ENCODE data around the gene EXOC7.
A peak's percentile ranks its signal among the peaks of the same experiment; 100 is the strongest.
"Not testable (repeated sequence)": the region's sequence is repeated elsewhere in the genome, so short reads cannot be mapped to it uniquely, and the experiment has no call there.

The EXOC7 gene

DNA sequence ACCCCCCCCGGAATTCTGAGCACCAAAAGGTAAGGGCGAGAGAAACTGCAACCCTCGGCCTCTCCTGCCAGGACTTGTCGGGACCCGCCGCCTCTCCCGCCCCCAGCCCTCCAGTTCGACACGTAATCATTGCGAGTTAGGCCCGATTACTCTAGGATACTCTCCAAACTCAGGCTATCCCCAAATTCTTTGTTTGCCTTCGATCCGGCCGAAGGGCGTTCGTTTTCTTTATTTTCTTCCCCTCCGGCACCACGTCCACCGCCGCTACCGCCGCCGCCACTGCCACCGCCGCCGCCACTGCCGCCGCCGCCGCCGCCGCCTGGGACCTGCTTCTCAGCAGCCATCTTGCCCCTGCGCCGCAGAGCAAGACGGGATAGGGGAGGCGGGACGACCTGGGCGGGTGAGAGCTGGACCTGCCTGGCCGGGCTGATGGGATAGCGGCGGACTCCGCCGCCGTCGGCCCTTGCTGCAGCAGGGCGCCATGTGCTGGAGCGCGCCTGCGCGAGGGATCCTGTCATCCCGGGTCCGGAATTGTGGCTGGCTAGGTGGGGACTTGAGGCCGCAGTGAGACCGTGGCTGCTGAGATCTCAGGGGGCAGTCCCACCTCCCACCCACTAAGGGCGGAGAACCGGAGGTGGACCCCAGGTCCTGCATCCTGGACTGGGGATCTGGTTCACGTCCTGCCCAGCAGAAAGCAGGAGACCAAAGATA lies 31.3 kb downstream of the EXOC7 start, which contains the start of gene SRP68:
TSS of gene SRP68 (minus strand) at position 370 of the 711 bp plus-strand sequence. CDS start at position 344, 26 bp downstream.
- peak; percentile 53 to 95 (median 91) for DNase-seq

DNA sequence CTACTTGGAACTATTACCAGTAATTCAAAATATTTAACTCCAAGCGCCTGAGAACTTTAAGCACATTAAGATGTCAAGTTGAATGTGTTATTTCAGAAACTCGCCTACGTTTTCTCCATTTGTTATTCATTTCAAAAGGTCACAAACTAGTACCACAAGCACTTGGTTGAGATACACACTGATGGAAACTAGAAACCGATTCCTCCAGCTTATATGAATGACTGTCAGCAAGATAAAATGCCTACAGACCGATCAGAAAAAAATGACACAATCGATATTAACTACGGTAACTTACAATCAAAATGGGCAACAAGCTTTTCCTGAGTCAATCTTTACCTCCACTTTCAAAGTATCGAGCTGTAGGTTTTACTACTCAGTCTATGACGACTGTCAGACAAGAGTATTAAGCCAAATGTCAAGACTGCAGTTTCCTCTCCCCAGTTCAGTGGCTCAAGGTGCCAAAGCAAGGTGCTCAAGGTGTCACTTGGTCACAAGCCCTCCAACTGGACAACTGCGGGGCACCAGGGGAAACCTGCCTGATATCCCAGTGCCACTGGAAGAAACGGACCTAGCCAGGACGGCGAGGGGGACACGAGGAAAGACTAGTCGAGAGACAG lies 31.9 kb downstream of the EXOC7 start:
- no peak for DNase-seq

DNA sequence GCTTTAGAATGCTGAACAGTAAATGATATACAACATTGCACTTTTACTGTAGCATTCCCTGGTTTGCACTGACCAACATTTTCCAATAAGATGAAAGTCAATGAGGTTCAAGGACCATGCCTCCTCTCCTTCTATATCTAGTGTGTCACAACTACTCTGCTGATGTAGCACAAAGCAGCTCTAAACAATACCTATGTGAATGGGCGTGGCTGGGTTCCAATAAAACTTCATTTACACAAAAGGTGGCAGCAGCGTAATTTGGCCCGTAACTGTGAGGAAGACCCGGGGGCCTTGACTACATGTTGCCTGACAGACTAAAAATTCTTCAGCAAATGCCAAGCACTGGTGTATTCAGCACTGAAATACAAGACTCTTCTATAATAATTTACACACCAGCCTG lies 37.8 kb downstream of the EXOC7 start:
- no peak for DNase-seq

DNA sequence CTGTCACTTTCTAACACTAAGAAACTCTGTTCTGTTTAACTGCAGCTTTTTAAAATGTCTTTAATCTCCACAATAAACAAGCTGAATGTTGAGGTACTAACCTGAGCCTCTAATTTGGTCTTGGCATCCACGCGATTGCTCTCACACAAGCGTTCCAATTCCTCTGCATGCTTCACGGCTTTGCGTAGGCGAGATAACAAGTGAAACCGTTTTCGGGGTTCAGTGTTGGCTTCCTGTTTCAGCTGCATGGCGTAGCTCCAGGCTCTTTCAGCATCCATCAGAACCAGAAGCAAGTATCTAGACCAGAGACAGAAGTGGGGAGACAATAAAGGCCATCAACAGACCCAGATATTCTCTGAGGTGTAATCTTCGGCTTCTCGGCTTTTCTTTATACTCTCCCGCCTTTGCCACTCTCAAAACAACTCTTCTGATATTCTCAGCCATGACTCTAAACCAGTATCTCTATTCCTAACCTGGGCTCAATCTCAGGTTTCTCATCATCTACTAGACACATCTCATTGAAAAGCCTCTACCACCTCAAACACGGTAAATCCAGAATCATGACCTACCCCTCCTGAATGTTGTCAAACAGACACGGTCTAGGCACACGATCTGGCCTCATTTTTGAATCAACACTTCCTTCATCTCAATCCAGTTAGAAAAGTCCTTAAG lies 39.6 kb downstream of the EXOC7 start:
- DNase-seq, result no peak

DNA sequence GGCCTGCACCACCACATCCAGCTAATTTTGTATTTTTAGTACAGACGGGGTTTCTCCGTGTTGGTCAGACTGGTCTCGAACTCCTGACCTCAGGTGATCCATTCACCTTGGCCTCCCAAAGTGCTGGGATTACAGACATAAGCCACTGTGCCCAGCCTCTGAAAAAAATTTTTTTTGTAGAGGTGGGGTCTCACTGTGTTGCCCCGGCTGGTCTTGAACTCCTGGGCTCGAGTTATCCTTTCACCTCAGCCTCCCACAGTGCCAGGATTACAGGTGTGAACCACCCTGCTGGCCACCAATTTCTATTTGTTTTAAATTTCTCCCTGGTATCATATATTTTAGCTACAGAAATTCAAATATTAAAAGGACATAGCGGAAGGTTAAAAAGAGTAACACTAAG lies 45.3 kb downstream of the EXOC7 start:
- DNase-seq, result not testable (repeated sequence)

DNA sequence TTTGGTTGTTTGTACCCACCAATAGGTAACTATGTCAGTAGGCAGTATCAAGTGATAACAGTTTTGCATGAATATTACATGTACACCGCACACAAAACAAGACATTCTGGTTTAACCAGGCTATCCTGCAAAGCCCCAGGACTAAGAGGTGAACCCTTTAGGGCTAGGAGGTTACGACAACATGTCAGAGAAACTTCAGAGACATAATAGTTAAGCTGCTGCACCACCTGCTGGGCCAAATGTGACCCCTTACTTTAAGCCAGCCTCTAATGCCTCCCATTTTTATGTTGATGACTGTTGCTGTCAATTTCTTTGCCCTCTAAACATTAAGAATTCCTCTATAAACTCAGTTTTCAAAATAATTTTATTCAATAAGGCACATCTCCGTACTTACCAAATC lies 46.7 kb downstream of the EXOC7 start:
- no peak for DNase-seq

DNA sequence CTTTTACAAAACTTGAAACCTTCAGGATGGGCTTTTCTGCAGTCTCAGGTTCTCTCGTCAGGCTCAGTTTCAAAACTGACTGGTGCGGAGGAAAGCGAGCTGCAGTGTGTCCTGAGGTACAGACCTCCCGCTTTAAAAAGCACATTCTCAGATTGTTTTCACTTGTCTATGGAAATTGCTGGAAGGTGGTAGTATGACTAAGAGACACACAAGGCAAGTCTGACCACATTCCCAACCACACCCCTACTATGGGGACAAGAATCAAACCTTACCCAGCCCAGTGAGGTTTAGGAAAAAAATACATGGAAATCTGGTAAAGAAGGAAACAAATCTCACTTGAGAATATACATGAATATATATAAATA lies 49.5 kb downstream of the EXOC7 start:
- DNase-seq, result no peak

DNA sequence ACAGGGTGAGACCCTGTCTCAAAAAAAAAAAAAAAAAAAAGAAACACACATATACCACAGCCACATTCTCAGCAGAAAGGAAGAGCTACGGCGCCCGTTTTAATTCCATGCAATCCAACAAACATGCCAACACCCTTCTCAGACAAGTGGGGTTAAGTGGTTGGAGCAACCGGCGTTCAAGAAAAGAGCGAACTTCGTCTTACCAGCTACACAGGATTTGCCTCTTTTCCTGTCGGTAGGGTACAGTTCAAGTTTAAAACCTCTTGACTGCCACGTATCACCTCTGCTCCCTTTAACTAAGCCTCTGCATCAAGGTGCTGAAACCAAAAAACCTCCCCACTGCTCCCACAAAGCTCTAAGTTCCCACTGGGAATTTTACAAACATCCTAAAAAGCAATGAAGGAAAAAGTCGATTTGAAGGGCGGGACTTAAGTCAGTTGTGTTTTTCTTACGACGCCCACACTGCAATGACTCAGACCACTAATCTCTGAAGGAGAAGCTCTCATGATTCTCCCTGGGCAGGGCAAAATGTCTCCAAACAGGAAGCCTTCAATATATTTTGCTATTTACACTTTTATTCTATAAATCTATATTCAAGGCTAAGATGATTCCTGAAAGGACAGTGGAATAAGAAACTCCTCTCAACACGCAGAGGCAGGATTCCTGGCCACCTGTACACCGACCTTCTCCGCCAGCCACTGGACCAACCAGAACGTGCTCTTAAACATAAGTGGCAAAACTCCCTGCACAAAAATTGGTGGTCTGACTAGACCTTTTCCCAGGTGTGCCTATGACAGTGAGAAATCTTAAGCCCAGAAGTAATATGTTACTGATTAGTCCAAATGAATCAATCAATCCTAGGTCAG lies 50.1 kb downstream of the EXOC7 start:
- DNase-seq, result no peak

DNA sequence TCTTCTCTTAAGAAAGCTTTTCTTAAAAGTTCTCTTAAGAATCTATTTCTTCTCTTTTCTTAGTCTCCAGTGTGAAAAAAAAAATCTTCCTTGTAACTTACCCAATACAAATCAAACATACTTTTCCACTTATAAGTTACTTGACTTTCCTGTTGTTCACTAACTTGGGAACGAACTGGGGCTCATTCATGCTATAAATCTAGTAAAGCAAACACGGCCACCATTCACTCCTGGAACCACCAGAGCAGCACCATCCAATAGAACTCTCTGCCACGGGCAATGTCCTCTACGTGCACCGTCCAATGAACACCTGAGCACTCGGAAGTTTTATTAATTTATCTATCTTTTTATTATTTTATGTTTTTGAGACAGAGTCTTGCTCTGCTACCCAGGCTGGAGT lies 52.0 kb downstream of the EXOC7 start:
- DNase-seq, result no peak

DNA sequence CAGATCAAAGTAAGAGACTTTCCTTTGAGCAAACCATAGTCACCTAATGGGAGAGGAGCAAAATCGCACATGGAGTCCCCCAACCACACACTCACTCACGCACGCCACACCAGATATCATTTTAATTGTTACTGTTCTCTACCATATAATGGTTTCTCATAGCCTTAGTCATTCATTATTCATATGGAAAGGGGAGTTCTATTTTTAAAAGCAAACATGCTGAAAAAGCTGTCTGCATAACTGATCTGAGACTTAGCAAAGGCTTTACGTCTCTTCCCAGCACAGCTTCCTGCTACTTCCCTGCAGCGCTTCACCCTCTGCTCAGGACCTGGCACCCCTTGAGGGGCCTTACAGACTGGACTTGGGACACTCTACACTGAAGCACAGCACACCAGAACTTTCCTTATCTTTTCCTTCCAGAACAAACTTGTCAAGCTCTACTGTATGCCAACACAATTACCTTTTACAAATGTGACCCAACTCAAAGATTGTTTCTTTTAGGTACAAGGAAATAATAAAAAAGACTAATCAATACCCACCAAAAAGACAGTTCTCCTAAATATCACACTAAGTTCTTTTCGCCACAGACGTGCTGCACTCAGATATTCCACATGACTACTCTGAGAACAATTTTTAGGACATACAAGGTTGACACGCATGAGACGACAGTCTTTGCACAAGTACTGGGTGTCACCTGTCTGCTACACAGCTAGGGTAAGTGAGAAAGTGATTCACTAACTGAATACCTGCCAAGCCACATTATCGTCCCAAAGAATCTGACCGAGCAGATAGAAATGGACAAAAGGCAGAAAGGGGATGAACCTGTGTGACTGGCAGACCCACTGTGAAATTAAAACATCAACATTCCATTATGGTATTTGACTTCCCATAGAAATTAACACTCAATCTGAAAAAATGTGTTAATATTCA lies 52.8 kb downstream of the EXOC7 start:
- DNase-seq, result no peak

DNA sequence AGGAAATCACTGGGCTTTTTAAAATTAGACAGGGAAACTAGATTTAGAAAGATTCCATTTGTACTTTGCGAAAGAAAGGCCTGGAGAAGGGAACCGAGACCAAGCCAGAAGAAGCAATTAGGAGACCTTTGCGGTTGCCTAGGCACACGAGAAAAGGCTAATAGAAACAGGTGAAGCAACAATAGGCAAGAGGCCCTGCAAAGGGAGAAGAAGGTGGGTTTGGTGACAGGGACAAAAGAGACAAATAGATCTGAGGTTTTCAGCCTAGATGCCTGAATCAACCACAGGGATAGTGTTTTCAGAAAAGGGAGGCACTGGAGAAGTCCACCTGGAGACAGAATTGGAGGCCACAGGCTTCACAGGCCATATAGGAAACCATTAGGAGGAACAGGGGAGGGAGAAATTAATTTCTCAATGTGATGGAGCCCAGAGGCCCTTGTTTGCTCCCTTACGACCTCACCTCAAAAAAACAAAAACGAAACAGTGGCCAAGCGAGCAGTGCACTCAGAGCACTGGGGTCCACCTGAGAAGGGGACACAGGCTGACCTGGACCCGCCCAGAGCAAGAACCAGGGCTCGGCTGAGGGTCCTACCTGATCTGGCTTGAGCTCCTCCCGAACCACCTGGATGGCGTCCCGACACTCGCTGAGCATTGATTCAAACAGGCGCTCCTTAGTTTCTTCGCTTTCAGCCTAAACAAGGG lies 53.6 kb downstream of the EXOC7 start:
- no peak for DNase-seq

DNA sequence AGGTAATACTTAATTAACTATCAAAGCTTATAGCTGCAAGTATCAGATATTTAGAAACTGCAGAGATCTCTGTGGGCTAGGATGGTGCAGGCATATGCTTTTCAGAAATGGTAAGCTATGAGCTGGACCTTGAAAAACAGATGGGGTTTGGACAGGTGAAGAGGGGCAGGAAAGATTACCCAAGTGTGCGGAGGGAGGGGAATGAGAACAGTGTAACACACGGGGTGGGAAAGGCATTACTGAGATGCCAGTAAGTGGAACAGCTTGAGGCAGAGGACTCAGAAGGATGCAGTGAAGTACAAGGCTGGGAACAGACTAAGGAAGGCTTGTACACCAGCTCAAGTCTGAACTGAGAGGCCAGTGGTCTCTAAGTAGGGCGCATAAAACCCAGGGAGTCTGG lies 54.3 kb downstream of the EXOC7 start:
- DNase-seq, result no peak

DNA sequence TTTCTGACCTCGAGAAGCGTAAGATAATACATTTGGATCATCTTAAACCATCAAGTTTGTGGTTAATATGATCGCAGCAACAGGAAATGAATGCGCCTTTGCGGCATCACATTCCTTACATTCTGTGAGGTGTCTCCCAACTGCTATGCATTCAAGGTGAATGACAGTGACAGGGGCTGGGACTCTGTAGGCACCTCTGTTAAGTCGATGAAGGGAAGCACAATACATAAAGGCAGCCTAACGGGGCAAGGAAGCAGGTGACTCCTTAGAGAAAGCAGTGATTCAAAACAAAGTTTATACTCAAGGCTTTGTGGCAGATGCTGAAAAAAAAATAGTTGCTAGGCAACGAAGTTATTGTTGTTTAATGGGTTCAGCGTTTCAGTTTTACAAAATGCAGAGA lies 54.9 kb downstream of the EXOC7 start:
- no peak for DNase-seq

DNA sequence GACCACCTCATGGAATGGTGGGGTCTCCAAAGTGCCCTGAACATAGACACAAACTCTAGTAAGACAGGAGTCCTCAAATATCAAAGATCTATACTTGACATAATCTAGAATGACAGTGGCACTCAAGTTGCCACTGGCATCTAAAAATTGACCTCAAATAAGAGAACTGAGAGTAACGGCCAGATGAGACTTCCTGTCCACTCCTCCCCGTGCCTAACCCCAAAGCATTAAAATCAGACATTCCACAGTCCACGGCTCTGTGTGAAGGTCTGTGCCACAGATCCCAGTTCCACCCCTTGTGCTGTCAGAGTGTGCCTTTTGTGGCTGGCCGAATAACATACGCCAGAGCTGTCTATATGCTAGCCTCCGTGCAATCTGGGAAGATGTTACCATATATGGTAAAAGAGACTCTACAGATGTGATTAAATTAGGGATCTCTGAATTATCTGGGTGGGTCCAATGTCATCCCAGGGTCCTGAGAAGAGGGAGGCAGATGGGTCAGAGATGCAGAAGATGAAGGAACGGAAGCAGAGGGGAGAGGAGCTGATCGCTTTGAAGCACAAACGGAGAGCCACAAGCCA lies 55.5 kb downstream of the EXOC7 start:
- DNase-seq, result no peak

DNA sequence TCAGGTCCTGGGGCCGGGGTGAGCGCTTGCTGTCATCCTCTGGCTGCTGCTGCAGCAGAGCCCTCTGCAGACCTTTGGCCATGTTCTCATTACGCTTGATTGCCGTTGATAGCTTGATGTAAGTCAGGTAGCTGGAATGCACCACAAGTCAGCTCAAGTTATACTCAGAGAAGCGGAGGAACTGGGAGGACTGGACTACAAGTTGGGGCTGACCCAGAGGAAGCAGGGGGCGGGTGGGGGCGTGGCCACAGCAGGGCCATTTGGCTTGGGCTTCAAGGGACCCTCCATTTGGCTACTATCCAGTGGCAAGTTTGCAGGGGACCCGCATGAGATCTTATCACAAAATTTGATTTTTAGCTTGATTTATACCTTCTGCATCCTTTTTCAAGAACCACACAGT lies 57.5 kb downstream of the EXOC7 start:
- DNase-seq, result no peak

DNA sequence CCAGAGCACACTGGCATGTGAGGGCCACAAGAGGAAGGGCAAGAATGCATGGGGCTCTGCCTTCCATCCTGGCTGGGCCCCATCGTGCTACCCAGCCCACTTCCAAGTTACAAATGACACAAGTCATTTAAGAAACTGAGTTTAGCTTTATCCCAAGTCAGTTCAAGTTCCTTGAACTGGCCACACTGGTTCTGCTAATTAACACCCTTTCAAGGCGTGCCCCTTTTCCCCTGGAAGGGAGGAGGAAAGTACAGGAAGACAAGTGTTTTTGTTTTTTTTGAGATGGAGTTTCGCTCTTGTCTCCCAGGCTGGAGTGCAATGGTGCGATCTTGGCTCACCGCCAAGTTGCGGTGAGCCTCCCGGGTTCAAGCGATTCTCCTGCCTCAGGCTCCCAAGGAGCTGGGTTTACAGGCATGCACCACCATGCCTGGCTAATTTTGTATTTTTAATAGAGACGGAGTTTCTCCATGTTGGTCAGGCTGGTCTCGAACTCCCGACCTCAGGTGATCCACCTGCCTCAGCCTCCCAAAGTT lies 59.0 kb downstream of the EXOC7 start:
- DNase-seq, result not testable (repeated sequence)

DNA sequence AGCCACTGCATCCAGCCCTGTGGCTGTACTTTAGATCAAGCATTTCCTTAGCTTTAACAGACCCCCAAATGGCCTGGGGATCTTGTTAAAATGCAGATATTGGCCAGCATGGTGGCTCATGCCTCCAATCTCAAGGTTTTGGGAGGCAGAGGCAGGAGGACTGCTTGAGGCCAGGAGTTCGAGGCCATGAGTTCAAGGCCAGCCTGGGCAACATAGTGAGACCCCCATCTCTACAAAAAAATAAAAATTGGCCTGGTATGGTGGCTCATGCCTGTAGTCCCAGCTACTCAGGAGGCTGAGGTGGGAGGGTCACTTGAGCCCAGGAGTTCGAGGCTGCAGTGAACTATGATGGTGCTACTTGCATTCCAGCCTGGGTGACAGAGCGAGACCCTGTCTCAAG lies 60.7 kb downstream of the EXOC7 start:
- DNase-seq, result not testable (repeated sequence)

DNA sequence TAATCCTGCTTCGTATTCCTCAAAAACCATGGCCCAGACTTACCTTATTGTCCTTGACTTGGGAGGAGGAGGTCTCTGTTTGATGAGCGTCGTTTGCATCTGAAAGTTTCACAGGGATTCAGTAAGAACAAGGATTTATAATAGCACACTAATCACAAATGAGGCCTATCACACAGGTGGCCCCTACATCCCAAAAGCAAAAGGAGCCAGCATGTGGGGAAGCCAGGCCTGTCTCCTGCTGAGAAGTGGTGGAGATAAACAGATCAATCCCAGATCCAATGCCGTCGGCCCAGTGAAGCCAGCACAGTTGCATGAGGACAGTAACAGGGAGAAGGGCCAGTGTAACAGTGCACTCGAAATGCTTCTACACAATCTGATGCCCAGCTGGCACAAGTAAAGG lies 63.2 kb downstream of the EXOC7 start:
- DNase-seq, result no peak

DNA sequence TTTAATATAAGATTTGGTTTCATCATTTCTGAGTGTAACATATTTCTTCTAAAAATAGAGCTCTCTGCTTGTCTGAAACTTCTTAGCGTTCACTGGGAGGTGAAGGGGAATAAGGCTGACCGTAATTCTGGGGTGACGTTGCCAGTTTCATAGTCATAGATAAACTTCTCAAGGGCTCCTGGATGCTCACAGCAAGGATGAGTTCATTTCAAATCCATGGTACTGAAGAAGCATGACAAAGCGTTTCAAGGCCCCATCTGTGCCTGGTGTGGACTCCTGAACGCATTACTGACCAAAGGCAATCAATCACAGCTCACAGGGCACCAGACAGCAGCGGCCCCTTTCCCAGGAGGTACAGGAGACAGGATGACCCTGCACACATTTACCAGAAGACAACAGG lies 64.5 kb downstream of the EXOC7 start:
- no peak for DNase-seq

DNA sequence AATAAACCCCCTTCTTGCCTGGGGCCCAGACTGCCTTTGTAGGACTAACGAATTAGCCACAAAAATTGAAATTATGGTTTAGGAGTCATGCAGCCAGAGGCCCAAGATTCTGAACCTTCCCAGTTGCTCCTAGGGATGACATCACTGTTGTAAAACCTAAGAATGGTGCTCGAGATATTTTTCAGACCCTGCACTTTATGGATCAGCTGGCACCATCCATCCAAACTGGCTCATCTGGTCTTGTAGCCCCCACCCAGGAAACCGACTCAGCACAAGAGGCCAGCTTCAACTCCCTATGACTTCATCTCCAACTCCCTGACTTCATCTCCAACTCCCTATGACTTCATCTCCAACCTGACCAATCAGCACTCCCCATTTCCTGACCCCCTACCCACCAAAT lies 65.5 kb downstream of the EXOC7 start:
- DNase-seq, result no peak
